NCI-H510A treated with DMSO at 0.1 percent for 48 hours (cell line): ENCODE results near the gene GRIK4.
"Not testable (repeated sequence)": the region's sequence is repeated elsewhere in the genome, so short reads cannot be mapped to it uniquely, and the experiment has no call there.

Source experiments
- DNase-seq: peaks from one replicate; lab custom pipeline; 2025; lab: John Stamatoyannopoulos, UW

Gene GRIK4

GRCh38 chr11:120746376-120746775 is 234.8 kb downstream of the GRIK4 start:
- DNase-seq: no peak

DNA sequence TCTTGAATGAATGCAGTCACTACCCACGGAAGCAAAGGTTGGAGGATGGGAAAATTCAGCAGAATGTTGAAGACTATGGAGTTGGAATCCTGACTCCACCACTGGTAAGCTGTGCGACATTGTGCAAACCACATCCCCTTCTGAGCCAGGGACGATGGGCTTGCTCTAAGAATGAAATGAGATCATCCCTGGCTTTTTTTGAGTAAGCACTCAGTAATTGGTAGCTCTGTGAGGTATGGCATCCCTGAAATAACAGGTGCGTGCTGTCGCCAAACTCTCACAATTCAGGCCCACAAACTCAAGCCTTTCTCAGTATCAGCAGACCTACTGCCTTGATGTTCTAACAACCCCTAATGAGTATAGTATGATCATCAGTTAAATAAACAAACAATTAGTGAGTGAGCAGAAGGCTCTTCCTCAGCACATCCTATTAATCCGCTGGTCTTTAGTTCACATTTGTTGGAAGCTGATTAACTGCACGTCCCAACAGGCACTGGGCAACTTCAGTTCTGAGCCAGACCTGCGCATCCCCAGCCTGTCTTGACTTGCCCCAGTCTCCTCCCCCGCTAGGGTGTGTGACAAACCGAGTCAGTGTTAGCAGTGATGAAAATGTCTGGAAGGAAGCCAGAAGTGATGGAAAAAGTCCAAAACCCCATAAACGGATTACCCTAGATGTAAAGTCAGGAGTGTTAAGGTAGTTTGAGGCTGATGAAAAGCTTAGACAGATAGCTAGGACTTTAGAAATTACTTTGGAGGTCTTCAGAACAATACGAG is 235.5 kb downstream of the GRIK4 start:
- DNase-seq: no peak

DNA sequence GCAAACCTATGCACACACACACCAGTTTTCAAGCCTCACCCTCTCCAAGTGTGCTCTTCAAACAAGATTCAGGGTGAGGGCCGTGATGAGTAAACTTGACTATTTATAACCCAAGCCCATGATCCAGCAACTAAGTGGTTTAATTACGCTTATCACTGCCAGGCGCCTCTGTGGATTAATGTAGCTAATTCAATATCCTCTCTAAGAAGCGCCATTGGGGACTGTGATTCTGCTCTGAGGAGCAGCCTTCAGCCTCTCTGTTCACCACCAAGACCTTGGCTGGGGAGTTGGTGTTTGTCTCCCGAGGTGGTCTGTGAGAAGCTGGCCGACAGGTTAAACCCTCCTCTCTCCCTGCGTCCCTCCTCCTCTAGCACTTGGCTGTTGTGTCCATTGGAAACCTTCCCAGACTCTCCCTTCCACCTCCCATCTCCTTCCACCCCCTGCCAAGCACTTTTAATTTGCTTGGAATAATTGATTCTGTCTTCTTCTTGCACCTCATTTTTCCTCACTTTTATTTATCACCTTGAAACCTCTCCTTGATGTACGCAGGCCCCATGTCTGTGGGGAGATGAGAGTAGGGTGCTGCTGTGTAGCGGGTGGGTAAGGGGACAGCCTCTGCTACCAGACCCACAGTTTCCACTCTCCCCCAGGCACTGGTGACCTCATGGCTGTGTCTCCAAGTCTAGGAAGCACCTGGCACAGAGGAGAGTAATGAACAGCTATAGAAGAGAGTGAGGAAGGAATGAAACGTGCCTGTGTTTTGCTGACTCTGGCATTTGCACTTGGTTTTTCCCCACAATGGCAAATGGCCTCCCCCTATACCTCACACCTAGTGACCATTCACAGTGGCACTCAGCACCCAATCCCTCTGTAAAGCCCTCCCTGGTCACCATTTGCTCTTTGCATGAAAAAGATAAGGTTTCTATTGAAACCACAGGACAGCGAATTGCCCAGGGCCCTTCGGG is 236.6 kb downstream of the GRIK4 start:
- no peak for DNase-seq

DNA sequence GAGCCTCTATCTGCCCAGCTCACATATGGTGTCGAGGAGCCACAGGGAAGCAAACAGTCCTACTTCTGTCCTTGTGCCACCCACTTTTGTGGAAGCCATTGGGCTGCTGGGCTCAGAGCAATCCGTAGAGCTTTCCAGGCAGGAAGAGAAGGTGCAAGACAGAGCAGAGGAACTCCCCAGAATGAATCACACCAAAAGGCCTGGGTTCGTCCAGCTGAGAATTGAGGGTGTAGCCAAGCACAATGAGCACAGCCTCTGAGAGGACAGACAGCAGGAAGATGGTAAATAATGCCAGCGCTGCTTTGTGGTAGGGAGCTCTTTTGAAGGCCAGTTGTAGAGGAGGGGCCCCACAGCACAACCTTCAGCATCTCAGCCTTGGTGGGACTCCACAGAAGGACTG is 237.8 kb downstream of the GRIK4 start:
- DNase-seq: no peak

GRCh38 chr11:120750647-120751549 is 239.3 kb downstream of the GRIK4 start:
- DNase-seq: no peak

- DNase-seq: no peak
Observed at GRCh38 chr11:120751550-120751949, 240.0 kb downstream of the GRIK4 start.

- DNase-seq: no peak
Observed at GRCh38 chr11:120752668-120753067, 241.1 kb downstream of the GRIK4 start.

- DNase-seq: no peak
Observed at GRCh38 chr11:120756931-120757330, 245.4 kb downstream of the GRIK4 start.

DNA sequence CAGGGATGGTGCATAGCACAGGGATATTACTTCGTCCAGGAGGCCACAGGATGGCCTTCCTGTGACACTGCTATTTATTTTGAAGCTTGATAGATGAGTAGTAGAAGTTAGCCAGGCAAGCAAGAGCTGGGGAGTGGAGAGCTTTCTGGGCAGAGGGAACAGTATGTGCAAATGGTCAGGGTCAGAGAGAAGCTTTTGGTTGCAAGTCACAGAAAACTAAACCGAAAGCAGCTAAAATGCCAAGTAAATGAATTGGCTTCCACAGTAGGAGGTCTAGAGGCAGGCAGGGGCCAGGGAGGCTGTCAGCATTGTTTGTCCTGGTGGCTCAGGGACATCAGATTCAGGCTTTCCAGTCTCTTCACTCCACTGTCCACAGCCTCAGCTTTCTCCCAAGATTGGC is 247.5 kb downstream of the GRIK4 start:
- no peak for DNase-seq

GRCh38 chr11:120765710-120766109 is 254.2 kb downstream of the GRIK4 start:
- DNase-seq: not testable (repeated sequence)

DNA sequence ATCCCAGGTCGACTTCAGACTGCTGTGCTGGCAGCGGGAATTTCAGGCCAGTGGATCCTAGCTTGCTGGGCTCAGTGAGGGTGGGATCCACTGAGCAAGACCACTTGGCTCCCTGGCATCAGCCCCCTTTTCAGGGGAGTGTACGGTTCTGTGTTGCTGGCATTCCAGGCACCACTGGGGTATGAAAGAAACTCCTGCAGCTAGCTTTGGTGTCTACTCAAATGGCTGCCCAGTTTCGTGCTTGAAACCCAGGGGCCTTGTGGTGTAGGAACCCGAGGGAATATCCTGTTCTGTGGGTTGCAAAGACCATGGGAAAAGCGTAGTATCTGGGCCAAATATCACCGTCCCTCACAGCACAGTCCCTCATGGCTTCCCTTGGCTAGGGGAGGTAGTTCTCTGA is 254.8 kb downstream of the GRIK4 start:
- DNase-seq: no peak

DNA sequence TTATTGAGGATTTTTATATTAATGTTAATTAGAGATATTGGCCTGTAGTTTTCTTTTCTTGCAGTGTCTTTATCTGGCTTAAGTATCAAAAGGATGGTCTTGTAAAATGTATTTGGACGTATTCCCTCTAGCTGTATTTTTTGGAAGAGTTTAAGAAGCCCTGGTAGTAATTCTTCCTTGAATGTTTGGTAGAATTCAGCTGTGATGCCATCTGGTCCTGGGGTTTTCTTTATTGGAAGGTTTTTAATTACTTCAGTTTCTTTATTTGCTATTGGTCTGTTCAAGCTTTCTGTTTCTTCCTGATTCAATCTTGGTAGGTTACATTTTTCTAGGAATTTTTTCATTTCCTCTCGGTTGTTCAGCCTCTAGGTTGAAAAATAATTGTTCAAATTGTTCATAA is 257.4 kb downstream of the GRIK4 start:
- DNase-seq: no peak

DNA sequence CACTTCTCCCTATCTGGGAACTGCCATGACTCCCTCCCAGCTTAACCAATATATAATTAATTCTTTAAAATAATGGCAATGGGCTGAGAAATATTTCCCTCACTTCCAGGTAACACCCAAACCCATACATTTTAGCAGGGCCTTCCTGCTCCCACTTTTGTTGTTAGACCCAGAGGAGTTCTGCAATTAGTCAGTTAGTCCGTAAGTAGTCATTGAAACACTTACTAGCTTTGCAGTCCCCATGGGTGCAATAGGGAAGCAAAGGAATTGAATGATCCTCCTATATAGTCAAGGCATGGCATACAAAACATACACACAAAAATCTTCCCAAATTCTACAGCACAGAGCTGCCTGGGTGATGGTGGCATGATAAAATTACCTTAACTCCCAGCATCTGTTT is 258.4 kb downstream of the GRIK4 start:
- DNase-seq: no peak

DNA sequence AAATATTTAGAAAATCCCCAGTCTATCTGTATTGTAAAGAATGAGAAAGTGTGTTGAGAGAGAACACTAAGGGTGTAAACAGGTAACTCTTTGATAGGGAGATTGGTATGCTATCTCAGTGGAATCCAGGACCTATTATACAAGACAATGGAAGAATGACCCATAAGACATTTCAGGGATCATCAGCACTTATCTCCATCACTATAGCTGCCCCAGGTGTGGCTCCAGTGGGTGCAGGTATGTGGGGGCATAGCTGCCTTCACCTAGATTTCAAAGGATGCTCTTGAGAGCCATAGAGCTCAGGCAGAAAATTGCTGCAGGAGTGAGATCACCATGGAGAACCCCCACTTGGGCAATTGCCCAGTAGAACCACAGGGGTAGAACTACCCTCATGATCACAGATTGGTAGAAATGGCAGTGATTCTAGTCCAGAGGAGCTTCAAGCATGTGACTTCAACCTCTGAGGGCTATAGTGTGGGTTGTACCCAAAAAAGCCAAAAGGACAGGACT is 260.1 kb downstream of the GRIK4 start:
- no peak for DNase-seq

DNA sequence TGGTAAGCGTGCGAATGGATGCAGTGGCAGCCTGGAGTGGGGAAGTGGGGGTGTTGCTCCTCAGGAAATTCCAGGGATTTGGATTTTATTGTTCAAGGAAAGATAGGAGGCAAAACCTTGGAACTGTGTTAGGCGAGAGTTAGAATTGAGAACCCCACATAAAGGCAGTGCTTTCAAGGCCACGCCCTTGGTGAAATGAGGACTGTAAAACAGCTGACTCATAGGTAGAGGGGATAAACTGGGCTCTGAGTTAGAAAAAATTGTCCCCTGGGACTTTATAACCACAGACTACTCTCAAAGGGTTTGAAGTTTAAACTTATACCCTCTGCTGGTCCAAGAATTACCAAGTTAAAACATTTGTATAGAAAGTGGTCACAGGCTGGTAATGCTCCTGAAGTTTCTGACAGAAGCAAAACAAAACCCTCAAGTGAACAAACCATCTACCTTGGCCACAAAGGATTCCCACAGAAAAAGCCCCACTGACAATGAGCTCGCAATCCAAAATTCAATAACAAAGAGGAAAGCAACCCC is 262.0 kb downstream of the GRIK4 start:
- no peak for DNase-seq

DNA sequence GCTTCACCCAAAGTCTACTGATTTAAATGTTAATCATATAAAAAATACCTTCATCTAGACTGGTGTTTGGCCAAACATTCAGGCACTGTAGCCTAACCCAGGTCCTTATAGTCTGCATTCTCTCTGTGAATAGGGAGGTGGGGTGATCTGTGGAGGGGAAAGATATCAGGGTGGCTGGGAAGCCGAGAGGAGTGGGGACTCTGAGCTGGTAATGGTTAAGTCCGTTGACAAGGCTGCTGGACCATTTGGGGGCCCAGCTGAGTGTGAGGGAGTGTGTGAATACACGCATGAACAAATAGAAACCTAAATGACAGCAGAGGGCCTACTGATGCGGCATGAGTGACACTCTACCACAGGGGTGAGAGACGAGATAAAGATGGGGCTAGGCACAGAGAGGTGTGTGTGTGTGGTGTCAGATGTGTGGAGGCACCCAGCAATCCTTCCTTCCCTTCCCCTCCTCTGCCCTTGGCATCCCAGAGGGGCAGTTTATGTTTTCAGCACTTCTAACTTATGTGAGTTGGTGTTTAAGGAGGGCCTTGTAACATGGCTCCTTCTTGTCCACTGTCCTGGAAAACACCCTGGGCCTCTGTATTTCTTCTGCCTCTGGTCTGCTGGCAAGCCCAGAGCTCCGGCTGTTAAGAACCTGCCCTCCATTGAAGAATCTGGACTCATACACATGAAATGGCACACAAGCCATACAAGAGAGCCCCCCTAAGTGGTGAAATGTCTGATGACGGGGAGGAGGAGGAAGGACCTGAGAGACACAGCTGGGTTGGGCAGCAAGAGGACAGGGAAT is 263.2 kb downstream of the GRIK4 start:
- no peak for DNase-seq

DNA sequence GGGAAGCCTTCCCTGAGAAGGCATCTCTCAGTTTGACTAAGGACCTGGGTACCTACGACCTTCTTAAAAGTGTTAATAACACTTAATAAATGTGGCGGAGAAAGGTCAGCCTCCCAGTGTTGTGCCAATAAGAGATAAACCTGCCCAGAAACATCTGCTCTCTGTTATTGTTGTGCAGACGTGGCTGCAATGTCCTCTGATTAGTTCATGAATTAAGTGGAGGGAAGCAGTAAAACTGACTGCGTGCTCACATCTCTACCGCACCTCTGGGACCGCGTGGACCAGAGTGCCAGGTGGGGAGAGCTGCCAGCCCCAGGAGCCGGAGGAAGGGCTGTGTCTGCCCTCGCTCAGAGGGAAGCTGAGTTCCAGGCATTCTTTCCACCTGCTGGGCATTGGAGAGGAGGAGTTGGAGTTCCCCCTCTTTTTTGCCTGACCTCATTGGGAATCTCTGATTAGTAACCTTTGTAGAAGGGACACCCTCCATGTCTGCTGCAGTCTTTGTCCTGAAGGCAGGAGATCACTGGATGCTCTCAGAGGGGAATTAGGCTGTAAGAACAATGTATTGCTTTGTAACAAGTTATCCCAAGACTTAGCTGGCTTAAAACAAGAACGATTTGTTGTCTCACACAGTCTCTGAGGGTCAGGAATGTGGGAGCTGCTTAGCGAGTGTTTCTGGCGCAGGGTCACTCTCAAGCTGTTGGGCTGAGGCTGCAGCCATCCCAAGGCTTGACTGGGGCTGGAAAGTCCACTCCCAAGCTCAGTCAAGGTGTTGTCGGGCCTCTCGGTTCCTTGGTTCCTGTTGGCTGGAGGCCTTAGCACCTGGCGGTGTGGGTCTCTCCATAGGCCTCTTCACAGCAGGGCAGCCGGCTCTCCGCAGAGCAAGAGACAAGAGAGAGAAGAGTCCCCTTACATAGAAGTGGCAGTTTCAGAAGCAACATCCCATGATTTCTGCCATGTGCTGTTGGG is 264.7 kb downstream of the GRIK4 start:
- no peak for DNase-seq

GRCh38 chr11:120778685-120779490 is 267.3 kb downstream of the GRIK4 start:
- DNase-seq: no peak

- no peak for DNase-seq
Observed at GRCh38 chr11:120780239-120780638, 268.7 kb downstream of the GRIK4 start.
